Activated naive CD4-positive, alpha-beta T cell treated with anti-CD3 and anti-CD28 coated beads for 36 hours (primary cell): Measurements from ENCODE around the gene PPIB. TPM values are rescaled to one million over a fixed set of nuclear protein-coding genes. Genes with fewer than 3 reads are reported as not detected.
"Not testable (repeated sequence)": the region's sequence is repeated elsewhere in the genome, so short reads cannot be mapped to it uniquely, and the experiment has no call there.

ENCODE experiments used
- CTCF ChIA-PET: fragments of 350-600 bp; sonication (Branson Sonifier 250); formaldehyde crosslinking; loops from one replicate; lab custom pipeline; 2021; ENCODE audit warnings: antibody characterized with exemption; lab: Charles Lee
- DNase-seq: peaks from one replicate; pipeline ENCODE4 v3.0.0-alpha.2; 2020
- H3K27ac Mint-ChIP-seq: one replicate; pipeline ENCODE4 v1.8.0; 2021; ENCODE audit warnings: mild to moderate bottlenecking, mixed read lengths
- H3K27me3 Mint-ChIP-seq: one replicate; pipeline ENCODE4 v1.8.0; 2021; ENCODE audit warnings: low read depth, mixed read lengths
- H3K36me3 Mint-ChIP-seq: one replicate; pipeline ENCODE4 v1.8.0; 2021; ENCODE audit warnings: low read depth, mixed read lengths
- H3K4me1 Mint-ChIP-seq: one replicate; pipeline ENCODE4 v1.8.0; 2021; ENCODE audit warnings: low read depth, mixed read lengths
- H3K4me3 Mint-ChIP-seq: one replicate; pipeline ENCODE4 v1.8.0; 2021; ENCODE audit warnings: mild to moderate bottlenecking, moderate library complexity, mixed read lengths
- H3K9me3 Mint-ChIP-seq: one replicate; pipeline ENCODE4 v1.8.0; 2021; ENCODE audit warnings: mixed read lengths
- intact Hi-C: fragments of 100-400 bp; cut with micrococcal nuclease; formaldehyde crosslinking; loops from one replicate; pipeline ENCODE4 v1.15.1; 2023
- total RNA-seq, 2 experiments: library from RNA; stranded (reverse); gene quantifications; one replicate each; pipeline ENCODE4 v1.2.3, GENCODE V29; 2021

PPIB gene
- total RNA-seq, 2 experiments from 2014 or later, result 187 to 202 TPM

DNA sequence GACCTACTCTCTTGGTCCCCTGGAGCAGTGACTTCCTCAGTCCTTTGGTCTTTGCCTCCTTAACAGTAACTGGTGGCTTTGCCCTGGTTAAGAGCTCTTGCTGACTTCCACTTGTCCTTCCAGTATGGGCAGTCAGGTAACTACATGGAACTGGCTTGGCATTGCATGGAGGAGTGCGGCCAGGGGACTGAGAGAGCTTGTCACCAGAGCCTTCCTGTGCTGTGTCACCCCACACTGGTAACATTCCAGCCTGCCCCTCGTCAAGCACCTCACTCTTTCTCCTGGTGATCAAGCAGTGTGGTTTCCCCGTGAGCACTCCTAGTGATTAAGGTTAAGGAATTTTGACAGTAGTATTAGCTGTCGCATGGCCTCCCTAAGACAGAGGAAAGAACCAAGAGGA lies 30.6 kb downstream of the PPIB start:
- Mint-ChIP-seq H3K9me3 (no peaks in the 10 kb centered on the region), H3K4me3 (no peak overlapping the region), H3K36me3 (peaks cover 40% of the 10 kb centered on the region), H3K27ac (no peak overlapping the region), H3K27me3 (no peaks in the 10 kb centered on the region), H3K4me1 (no peaks in the 10 kb centered on the region)
- intact Hi-C loops, result no loop called here
- no peak for DNase-seq
- CTCF ChIA-PET, result interaction anchor here (0.5 to 0.8 kb wide), 3 partner anchors 18 to 234 kb away, joined by 3 to 5 read pairs (median 4); no protein-coding TSS in a partner anchor

DNA sequence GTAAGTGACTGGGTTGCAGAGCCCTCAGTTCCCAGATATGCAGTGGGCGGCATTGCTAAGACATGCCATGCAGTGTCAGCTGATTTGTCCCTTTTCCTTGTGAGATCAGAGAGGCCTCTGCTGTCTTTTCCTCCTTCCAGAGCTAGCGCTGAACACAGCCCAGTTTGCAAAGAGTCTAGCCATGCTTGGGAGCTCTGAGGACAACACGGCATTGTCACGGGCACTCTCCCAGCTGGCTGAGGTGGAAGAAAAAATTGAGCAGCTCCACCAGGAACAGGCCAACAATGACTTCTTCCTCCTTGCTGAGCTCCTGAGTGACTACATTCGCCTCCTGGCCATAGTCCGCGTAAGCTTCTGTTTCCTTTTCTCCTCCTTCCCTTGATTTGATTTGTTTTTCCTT lies 31.3 kb downstream of the PPIB start:
- Mint-ChIP-seq H3K4me3 (no peak overlapping the region), H3K9me3 (no peaks in the 10 kb centered on the region), H3K4me1 (no peaks in the 10 kb centered on the region), H3K27me3 (no peaks in the 10 kb centered on the region), H3K36me3 (peaks cover 38% of the 10 kb centered on the region), H3K27ac (no peak overlapping the region)
- intact Hi-C loops, result no loop called here
- DNase-seq, result no peak
- CTCF ChIA-PET, result interaction anchor here (0.8 to 1.6 kb wide), 2 partner anchors 17 to 22 kb away, joined by 4 to 7 read pairs; no protein-coding TSS in a partner anchor

DNA sequence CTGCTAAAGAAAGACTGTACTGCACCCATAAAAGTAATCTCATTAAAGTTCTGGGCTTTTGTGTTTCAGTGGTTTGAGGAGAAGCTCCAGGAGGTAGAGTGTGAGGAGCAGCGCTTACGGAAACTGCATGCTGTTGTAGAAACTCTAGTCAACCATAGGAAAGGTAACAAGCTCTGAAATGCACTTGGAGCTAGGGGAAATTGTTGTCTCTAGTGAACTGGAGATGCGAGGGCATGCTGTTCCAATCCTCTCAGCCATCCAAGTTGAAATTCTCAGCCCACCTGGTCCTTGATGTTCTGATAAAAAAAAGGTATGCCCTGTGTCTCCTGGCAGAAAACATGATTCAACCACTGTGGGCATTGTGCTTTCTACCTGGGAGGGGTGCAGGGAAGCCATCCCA lies 32.7 kb downstream of the PPIB start:
- H3K27ac Mint-ChIP-seq, result no peak overlapping the region
- H3K36me3 Mint-ChIP-seq, result peaks cover 39% of the 10 kb centered on the region
- no peaks in the 10 kb centered on the region for H3K4me1 Mint-ChIP-seq
- no peaks in the 10 kb centered on the region for H3K9me3 Mint-ChIP-seq
- no peak for DNase-seq
- CTCF ChIA-PET, result interaction anchor here (0.6 to 1.6 kb wide), 2 partner anchors 23 to 118 kb away, joined by 4 to 7 read pairs; no protein-coding TSS in a partner anchor
- no peak overlapping the region for H3K4me3 Mint-ChIP-seq
- H3K27me3 Mint-ChIP-seq, result no peaks in the 10 kb centered on the region
- intact Hi-C loops, result no loop called here

DNA sequence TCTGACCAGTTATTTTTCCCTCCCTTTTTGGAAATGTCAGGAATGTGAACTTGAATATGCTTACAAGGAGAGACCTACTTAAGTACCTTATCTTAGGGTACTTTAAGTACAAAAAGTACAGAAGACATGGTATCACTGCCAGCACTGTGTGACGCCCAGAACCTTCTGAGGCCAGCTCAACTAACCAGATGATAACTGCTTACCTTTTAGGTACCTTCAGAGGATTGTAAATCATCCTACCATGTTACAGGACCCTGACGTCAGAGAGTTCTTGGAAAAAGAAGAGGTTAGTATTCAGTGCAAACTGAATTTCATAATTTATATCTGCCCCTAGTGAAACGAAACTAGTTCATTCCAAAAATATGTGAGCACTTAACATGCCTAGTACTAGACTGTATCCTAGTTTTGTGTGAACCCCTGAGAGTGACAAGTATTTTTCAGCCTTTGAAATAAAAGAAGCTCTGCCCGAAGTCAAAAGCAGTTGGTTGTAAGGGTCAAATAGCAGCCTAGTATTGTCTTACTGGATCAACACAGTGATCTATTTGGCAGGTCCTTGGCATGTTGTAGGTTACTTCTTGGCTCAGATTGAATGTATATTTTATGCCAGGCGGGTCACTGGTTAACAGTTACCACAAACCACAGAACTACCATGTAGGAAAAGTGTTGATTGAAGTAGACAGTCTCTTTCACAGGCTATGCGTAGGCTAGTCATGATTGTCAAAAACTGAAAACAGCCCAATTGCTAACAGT lies 35.1 kb downstream of the PPIB start:
- Mint-ChIP-seq H3K36me3 (peaks cover 41% of the 10 kb centered on the region), H3K4me1 (no peaks in the 10 kb centered on the region), H3K27ac (no peak overlapping the region), H3K4me3 (no peak overlapping the region), H3K27me3 (no peaks in the 10 kb centered on the region), H3K9me3 (no peaks in the 10 kb centered on the region)
- intact Hi-C loops, result no loop called here
- CTCF ChIA-PET, result interaction anchor here (0.6 kb wide), 1 partner anchor 554 kb away, joined by 5 read pairs; no protein-coding TSS in a partner anchor
- DNase-seq, result no peak

DNA sequence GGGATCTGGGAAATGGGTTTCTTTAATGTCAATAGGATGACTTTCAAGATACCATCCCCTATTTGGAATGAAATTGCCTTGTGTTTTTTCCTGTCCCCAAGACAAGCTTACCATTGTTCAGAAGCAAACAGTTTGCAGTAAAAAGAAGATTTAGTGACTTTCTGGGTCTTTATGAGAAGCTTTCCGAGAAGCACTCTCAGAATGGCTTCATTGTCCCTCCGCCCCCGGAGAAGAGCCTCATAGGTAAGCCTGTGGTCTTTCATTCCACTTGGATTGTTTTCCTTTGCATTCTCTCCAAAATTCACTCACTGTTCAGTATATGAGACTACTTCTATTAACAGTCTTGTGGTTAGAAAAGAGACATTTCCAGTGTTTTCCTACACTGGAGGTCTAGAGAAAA lies 36.8 kb downstream of the PPIB start:
- CTCF ChIA-PET, result no interaction called here
- H3K27ac Mint-ChIP-seq, result no peak overlapping the region
- no peak for DNase-seq
- no peaks in the 10 kb centered on the region for H3K27me3 Mint-ChIP-seq
- no peak overlapping the region for H3K4me3 Mint-ChIP-seq
- intact Hi-C loops, result no loop called here
- H3K36me3 Mint-ChIP-seq, result peaks cover 30% of the 10 kb centered on the region
- no peaks in the 10 kb centered on the region for H3K4me1 Mint-ChIP-seq
- H3K9me3 Mint-ChIP-seq, result no peaks in the 10 kb centered on the region

DNA sequence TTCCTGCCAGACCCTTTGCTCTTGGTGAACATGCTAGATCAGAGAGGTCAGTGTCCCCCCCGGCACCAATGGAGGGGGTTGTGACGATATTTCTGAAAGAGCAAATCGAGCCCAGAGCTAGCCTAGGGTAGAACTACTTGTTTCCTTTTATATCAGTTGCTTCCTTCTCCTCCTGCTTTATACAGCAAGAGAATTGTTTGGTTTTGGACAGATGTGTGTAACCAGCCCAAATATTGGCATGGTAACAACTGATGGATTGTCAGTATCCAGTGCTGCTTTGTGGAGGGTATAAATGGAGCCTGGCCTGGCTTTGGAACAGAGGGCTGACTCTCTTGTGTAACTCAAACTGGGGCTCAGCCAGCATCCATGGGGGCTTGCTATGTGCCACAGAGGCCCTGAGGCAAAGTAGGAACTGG lies 39.9 kb downstream of the PPIB start:
- CTCF ChIA-PET, result interaction anchor here (0.7 kb wide), 1 partner anchor 30 kb away, joined by 3 read pairs; no protein-coding TSS in a partner anchor
- no peaks in the 10 kb centered on the region for H3K4me1 Mint-ChIP-seq
- intact Hi-C loops, result no loop called here
- no peak overlapping the region for H3K27ac Mint-ChIP-seq
- H3K4me3 Mint-ChIP-seq, result no peak overlapping the region
- H3K36me3 Mint-ChIP-seq, result peaks cover 30% of the 10 kb centered on the region
- no peaks in the 10 kb centered on the region for H3K9me3 Mint-ChIP-seq
- no peaks in the 10 kb centered on the region for H3K27me3 Mint-ChIP-seq
- DNase-seq, result no peak

DNA sequence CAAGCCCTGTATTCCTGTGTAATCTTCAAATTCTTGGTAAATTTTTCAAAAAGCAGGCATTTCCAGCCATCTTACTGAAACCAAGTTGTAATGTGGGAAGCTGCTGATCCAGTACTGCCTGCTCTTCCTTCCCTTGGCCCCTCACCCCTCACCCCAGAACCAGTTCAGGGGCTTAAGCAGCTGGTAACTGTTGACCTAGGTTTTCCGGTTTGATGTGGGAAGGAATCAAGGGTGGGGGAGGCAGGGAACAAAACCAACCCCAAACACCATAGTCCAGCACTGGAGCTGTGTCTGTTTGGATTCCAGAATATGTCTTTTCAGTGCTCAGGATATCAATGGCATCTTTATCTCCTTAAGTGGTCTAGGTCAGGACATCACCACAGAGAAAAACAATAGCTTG lies 40.4 kb downstream of the PPIB start:
- intact Hi-C loops, result no loop called here
- Mint-ChIP-seq H3K36me3 (peaks cover 28% of the 10 kb centered on the region), H3K4me3 (no peak overlapping the region), H3K4me1 (no peaks in the 10 kb centered on the region), H3K27ac (no peak overlapping the region), H3K27me3 (no peaks in the 10 kb centered on the region), H3K9me3 (no peaks in the 10 kb centered on the region)
- no peak for DNase-seq
- CTCF ChIA-PET, result no interaction called here

DNA sequence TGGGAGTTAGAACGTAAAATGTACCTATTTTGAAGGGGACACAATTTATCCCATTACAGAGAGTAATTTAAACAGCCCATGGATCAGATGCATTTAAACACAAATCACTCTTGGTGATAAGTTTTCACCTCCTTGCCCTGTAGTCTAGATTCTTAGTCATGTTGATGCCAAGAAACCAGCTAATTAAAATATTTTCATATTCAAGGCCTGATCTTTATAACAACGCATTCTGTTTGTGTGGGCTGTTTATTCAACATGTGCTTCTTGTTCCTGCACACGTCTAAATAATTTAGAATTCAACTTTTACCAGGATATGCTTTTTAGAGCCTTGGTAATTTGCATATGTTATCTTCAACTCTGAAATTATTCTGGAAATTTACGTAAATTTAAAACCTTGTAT lies 41.2 kb downstream of the PPIB start:
- Mint-ChIP-seq H3K27ac (no peak overlapping the region), H3K36me3 (peaks cover 25% of the 10 kb centered on the region), H3K4me3 (no peak overlapping the region), H3K9me3 (no peaks in the 10 kb centered on the region), H3K4me1 (no peaks in the 10 kb centered on the region), H3K27me3 (no peaks in the 10 kb centered on the region)
- CTCF ChIA-PET, result no interaction called here
- intact Hi-C loops, result no loop called here
- DNase-seq, result no peak

DNA sequence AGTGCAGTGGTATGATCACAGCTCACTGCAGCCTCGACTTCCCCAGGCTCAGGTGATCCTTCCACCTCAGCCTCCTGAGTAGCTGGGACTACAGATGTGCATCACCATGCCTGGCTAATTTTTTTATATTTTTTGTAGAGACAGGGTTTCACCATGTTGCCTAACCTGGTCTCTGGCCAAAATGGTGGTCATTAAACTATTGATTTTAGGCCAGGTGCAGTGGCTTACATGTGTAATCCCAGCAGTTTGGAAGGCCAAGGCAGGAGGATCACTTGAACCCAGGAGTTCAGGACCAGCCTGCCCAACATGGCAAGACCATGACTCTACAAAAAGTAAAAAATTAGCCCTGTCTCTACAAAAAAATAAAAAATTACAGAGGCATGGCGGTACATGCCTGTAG lies 42.5 kb downstream of the PPIB start:
- H3K27ac Mint-ChIP-seq, H3K9me3 Mint-ChIP-seq, DNase-seq, CTCF ChIA-PET, H3K4me1 Mint-ChIP-seq, H3K27me3 Mint-ChIP-seq, intact Hi-C loops, H3K4me3 Mint-ChIP-seq: not testable (repeated sequence)
- H3K36me3 Mint-ChIP-seq, result peaks cover 21% of the 10 kb centered on the region

DNA sequence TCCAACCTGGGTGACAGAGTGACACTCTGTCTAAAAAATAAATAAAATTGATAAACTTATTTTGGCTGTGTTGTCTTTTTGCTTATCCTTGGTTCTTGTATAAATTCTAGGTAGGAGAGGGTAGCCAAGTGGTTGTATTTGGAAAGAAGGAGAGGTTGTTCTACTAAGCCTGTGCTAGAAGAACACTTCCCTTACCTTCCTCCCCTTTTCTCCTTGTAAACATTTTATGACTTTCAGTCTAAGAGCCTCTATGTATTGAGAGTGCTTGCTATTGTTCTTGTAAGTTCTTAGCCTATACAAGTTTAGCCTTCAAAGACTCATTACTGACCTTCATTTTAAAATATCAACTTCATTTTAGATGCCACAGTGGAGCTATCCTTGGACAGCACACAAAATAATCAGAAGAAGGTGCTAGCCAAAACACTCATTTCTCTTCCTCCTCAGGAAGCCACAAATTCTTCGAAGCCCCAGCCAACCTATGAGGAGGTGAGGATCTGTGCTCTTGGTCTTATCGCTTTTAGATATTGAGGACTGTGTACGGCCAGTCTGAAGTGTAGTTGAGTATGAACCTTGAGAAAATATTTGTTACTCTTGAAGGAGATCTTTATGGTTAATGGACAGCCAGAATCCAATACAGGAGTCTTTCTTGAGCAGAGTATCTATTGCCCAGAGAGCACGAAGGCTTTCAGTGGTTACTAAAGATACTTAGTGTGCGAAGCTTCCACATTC lies 44.9 kb downstream of the PPIB start:
- Mint-ChIP-seq H3K27ac (no peak overlapping the region), H3K36me3 (peaks cover 24% of the 10 kb centered on the region)
- CTCF ChIA-PET, result interaction anchor here (0.6 to 1.2 kb wide), 2 partner anchors 21 to 944 kb away, joined by 3 to 4 read pairs; no protein-coding TSS in a partner anchor

DNA sequence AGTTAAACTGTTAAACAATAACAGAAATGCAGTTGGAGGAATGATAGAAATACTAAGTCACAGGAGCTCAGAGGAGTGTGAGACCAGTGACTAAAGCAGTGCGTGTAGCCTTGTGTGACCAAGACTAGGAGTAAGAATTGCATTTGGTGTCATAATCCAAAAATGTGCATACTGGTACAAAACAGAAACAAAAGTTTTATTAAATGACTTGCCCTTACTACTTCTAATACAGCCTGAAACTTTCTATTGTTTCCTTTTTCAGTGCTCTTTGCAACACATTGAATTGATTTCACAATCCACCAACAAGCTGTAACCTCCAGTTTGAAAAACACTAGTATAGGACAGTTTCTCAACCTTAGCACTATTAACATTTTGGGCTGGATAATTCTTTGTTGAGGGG lies 49.9 kb downstream of the PPIB start:
- Mint-ChIP-seq H3K36me3 (peaks cover 19% of the 10 kb centered on the region), H3K4me3 (no peak overlapping the region), H3K4me1 (peaks cover 38% of the 10 kb centered on the region), H3K9me3 (no peaks in the 10 kb centered on the region), H3K27me3 (no peaks in the 10 kb centered on the region), H3K27ac (peak overlapping the region; percentile 67)
- CTCF ChIA-PET, result interaction anchor here (0.6 kb wide), 1 partner anchor 544 kb away, joined by 4 read pairs; no protein-coding TSS in a partner anchor
- DNase-seq, result no peak
- intact Hi-C loops, result no loop called here

More for the DNA sequence above, 44.9 kb downstream of the PPIB start:
- Mint-ChIP-seq H3K27me3 (no peaks in the 10 kb centered on the region), H3K9me3 (no peaks in the 10 kb centered on the region), H3K4me1 (peaks cover 3% of the 10 kb centered on the region), H3K4me3 (no peak overlapping the region)
- intact Hi-C loops, result no loop called here
- no peak for DNase-seq

DNA sequence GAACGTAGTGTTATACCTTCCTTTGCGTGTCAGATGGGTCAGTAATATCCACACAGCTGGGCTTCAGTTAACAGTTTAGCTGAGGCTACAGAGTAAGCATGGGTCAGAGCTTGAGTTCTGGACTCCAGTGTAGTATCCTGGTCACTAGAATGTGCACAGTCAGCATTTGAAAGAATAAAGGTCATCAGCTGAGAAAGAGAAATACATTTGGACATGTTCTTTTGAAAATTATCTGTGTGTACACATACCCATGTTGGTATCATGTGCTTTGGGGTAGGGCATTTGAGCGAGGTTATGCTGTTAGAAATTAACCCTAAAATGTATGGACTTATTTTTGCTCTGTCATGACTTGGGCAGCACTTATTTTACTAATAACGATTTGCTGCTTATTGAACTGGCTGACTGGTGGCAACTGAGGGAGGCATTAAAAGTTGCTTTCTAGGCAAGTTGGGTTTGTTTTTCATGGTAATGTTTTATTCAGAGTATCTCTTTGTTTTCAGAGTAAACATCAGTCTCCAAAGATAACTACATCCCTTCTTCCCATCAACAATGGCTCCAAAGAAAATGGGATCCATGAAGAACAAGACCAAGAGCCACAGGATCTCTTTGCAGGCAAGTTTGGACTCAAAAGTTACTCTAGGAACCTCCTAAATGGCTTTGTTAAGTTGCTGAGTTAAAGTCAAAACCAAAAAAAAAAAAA lies 50.6 kb downstream of the PPIB start:
- H3K27ac Mint-ChIP-seq, result peak overlapping the region; percentile 67
- H3K9me3 Mint-ChIP-seq, result no peaks in the 10 kb centered on the region
- peaks cover 16% of the 10 kb centered on the region for H3K36me3 Mint-ChIP-seq
- intact Hi-C loops, result no loop called here
- H3K4me1 Mint-ChIP-seq, result peaks cover 38% of the 10 kb centered on the region
- H3K4me3 Mint-ChIP-seq, result no peak overlapping the region
- no peak for DNase-seq
- CTCF ChIA-PET, result interaction anchor here (0.5 to 2.0 kb wide), 3 partner anchors 42 to 544 kb away, joined by 3 to 6 read pairs (median 4); no protein-coding TSS in a partner anchor
- H3K27me3 Mint-ChIP-seq, result no peaks in the 10 kb centered on the region
